Left lung (tissue), 10 donors: ENCODE data around the gene DENND1A. TPM values are rescaled to one million over a fixed set of nuclear protein-coding genes. Genes with fewer than 3 reads are reported as not detected.

Source experiments
- ATAC-seq: fragments of 200-7000 bp; cut with Tn5 transposase; one replicate; pipeline ENCODE4 v1.9.1; 2020; ENCODE audit warnings: moderate library complexity
- DNase-seq, 4 donors: peaks; one replicate each; pipeline ENCODE4 v3.0.0-alpha.2; 2013 to 2020
- H3K27ac ChIP-seq, 2 donors: fragments of 200-600 bp; sonication (generic) in 1 of 2; one replicate each; pipeline versions ENCODE4 v1.5.0 to v1.8.0; 2020 to 2021
- H3K27me3 ChIP-seq, 2 donors: fragments of 200-600 bp; sonication (generic) in 1 of 2; one replicate each; pipeline versions ENCODE4 v1.5.0 to v1.8.0; 2020 to 2021
- H3K36me3 ChIP-seq, 2 donors: fragments of 200-600 bp; sonication (generic) in 1 of 2; one replicate each; pipeline versions ENCODE4 v1.5.0 to v1.8.0; 2020 to 2021
- H3K4me1 ChIP-seq, 2 donors: fragments of 200-600 bp; one replicate each; pipeline ENCODE4 v1.8.0; 2021
- H3K4me3 ChIP-seq, 2 donors: fragments of 200-600 bp; sonication (generic) in 1 of 2; one replicate each; pipeline versions ENCODE4 v1.5.0 to v1.8.0; 2020 to 2021; ENCODE audit warnings: mild to moderate bottlenecking in 1 of 2
- H3K9me3 ChIP-seq, 2 donors: fragments of 200-600 bp; sonication (generic) in 1 of 2; one replicate each; pipeline versions ENCODE4 v1.5.0 to v1.8.0; 2020 to 2021
- intact Hi-C, 2 donors: fragments of 100-400 bp; cut with DNase I; formaldehyde crosslinking; loops; one replicate each; pipeline versions ENCODE4 v1.11.2 to v1.14.2; 2022
- polyA plus RNA-seq, 6 donors: library from polyadenylated mRNA; unstranded; fragments of 120-200 nt; gene quantifications; one replicate each; pipeline ENCODE4 v1.2.1, GENCODE V29; 2013; ENCODE audit not compliant: insufficient read length in 6 of 6
- total RNA-seq, 2 donors: library from RNA; stranded (reverse); fragmentation: NEBNext Ultra II Directional; extraction: Animal tissue kit (Norgen Biotek cat#: 25700); gene quantifications; one replicate each; pipeline ENCODE4 v1.2.1, GENCODE V29; 2021
- TF ChIP-seq, protein P1 (sequence below), 2 donors: fragments of 200-600 bp; sonication (generic) in 1 of 2; IDR thresholded peaks; one replicate each; pipeline versions ENCODE4 v1.5.0 to v1.8.0; 2021; ENCODE audit warnings: antibody characterized with exemption in 2 of 2
- donor health status: DM: no; HTN: yes; CAD: no.
- donor health status: DM: no; HTN: no; CAD: no.

The DENND1A gene
- total and polyA plus RNA-seq, 8 donors: 8.3 to 23.2 (median 9.7) TPM

DNA sequence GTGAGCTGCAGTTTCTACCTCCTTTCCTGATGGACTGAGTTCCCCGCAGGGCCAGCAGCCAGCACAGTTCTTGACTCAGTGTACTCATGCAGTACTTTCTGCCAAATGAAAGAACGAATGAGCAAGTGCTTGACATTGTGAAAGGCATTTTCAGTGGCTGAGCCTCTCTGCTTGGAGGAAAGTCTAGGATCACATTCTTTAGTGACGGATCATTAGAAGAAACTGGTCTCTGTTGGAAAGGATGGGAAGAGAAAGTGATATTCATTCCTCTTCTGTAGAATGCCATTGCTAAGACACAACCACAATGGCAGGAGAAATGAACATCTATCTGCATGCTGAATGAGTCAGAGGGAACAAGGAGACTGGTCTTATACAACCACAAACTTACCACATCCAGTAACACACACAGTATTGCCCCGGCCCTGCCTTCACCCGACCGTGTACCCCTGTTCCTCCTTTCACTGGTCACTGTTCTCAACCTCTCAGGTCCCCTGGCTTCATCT lies 367.0 kb downstream of the DENND1A start:
- peaks cover 0 to 15% of the 10 kb centered on the region in 2 donors for H3K4me1 ChIP-seq
- H3K27me3 ChIP-seq: no peaks in the 10 kb centered on the region
- no peak overlapping the region for H3K27ac ChIP-seq
- peak; percentile 83 for ATAC-seq
- H3K36me3 ChIP-seq: no peaks in the 10 kb centered on the region
- DNase-seq: peak in 1 of 4 donors; percentile 46
- no peaks in the 10 kb centered on the region for H3K9me3 ChIP-seq
- TF ChIP-seq, protein P1, sequence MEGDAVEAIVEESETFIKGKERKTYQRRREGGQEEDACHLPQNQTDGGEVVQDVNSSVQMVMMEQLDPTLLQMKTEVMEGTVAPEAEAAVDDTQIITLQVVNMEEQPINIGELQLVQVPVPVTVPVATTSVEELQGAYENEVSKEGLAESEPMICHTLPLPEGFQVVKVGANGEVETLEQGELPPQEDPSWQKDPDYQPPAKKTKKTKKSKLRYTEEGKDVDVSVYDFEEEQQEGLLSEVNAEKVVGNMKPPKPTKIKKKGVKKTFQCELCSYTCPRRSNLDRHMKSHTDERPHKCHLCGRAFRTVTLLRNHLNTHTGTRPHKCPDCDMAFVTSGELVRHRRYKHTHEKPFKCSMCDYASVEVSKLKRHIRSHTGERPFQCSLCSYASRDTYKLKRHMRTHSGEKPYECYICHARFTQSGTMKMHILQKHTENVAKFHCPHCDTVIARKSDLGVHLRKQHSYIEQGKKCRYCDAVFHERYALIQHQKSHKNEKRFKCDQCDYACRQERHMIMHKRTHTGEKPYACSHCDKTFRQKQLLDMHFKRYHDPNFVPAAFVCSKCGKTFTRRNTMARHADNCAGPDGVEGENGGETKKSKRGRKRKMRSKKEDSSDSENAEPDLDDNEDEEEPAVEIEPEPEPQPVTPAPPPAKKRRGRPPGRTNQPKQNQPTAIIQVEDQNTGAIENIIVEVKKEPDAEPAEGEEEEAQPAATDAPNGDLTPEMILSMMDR (IDR thresholded peaks at IDR 0.05): no peak
- no peak overlapping the region for H3K4me3 ChIP-seq
- intact Hi-C loops: no loop called here

DNA sequence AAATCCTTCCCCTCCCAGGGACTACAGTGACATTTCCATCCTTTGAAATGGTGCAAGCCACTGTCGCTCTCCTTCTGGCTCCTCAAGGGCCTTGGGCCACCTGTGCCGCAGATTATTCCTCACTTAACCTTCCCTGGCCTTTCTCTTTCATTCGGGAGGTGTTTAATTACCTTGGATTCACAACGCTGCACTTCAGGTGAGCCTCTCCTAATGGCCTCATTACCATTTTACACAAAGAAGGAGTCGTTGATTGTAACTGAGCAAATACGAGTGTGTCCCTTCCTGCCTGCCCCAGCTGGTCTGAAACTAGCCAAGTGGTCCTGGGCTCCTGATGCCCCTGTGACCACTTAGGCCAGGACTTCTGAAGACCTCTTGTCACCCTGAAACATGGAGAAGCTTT lies 368.9 kb downstream of the DENND1A start:
- Histone ChIP-seq H3K4me3 (no peak overlapping the region), H3K27ac (no peak overlapping the region), H3K36me3 (peaks cover 0 to 17% of the 10 kb centered on the region in 2 donors), H3K9me3 (no peaks in the 10 kb centered on the region), H3K4me1 (peaks cover 0 to 22% of the 10 kb centered on the region in 2 donors), H3K27me3 (no peaks in the 10 kb centered on the region)
- TF ChIP-seq, protein P1 (IDR thresholded peaks at IDR 0.05): no peak
- ATAC-seq (no peak), DNase-seq (no peak)
- intact Hi-C loops: no loop called here

DNA sequence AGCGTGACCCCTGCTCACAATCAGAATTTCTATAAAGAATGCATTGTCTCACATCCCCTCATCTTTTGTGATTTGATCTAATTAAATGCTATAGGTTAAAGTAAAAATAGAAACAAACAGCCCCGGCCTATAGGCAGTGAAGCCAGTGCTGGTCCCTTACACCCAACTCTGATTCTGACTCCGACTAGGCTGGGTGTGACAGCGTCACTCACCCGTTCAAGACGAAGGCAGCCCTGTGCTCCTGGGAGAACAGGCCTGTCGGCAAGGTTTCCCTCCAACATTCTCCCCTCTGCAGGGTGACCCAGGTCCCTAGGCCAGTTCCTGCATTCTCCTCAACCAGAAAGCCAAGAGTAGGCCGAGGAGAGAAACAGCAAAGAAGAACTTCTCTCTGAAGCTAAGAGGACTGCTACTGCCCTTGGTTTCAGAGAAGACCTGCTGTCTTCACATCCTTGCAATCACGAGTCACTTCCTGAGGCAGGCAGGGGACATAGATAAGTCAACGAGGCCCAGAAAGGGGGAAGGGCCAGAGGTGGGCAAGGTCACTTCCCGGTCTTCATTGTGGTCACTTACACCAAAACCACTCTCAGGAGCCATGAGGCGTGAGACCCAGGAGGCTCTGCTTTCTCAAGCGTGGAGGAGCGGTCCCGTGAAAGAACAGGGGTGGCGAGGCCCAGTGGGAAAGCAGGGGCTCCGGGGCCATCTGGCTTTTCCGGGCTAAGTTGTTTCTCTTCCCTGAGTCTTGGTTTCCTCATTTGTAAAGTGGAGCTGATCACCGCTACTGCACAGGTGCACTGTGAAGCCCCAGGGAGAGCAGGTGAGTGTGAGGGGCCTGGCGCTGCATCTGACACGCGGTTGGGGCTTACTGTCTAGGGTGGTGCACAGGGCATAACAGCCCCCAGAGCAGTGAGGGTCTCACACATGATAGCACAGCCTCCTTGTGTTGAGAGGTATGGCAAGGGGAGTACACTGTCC lies 373.2 kb downstream of the DENND1A start:
- no peaks in the 10 kb centered on the region for H3K27me3 ChIP-seq
- DNase-seq: no peak
- intact Hi-C loops: no loop called here
- TF ChIP-seq, protein P1 (IDR thresholded peaks at IDR 0.05): no peak
- peaks cover 0 to 20% of the 10 kb centered on the region in 2 donors for H3K36me3 ChIP-seq
- H3K4me1 ChIP-seq: peaks cover 0 to 7% of the 10 kb centered on the region in 2 donors
- no peaks in the 10 kb centered on the region for H3K9me3 ChIP-seq
- no peak overlapping the region for H3K27ac ChIP-seq
- no peak overlapping the region for H3K4me3 ChIP-seq
- no peak for ATAC-seq

DNA sequence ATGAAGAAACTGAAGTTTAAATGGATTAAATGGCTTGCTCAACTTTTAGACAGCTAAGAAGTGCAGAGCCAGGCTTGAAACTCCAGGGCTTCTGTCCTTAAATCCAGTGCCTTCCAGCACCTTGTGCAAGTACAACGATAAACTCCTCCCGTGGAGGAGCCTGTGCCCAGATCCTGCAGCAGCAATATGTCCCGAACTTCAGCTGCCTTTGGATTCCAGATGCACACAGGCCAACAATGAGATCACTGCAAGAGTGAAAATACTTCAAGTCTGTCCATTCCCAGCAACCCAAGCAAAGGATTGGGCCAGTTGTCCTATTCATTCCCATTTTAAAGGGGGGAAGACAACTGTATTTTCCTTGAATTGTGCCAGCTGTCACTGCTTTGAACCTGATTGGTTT lies 374.3 kb downstream of the DENND1A start:
- intact Hi-C loops: no loop called here
- Histone ChIP-seq H3K4me3 (no peak overlapping the region), H3K9me3 (no peaks in the 10 kb centered on the region), H3K4me1 (peaks cover 0 to 12% of the 10 kb centered on the region in 2 donors), H3K36me3 (peaks cover 0 to 20% of the 10 kb centered on the region in 2 donors), H3K27ac (no peak overlapping the region), H3K27me3 (no peaks in the 10 kb centered on the region)
- TF ChIP-seq, protein P1 (IDR thresholded peaks at IDR 0.05): no peak
- DNase-seq: no peak
- ATAC-seq: no peak

DNA sequence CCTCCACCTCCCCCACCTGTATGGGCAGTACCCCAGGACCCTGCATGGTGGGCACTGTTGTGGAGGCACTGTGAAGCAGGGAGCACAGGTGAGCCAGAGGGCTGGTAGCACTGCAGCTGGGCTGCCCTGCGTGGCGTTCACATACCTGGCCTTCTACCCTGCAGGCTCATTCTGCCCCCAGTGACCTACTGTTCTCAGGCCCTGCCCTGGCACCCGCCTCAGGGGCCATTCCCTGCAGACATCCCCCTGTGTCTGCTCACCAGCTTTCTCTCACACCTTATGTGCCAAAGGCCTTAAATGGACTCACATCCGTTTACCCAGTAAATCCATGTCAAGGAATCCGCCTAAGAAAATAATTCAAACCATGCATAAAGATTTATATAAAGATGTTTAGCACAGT lies 377.4 kb downstream of the DENND1A start:
- Histone ChIP-seq H3K27me3 (no peaks in the 10 kb centered on the region), H3K4me1 (peaks cover 0 to 19% of the 10 kb centered on the region in 2 donors), H3K36me3 (peaks cover 0 to 18% of the 10 kb centered on the region in 2 donors), H3K4me3 (no peak overlapping the region), H3K27ac (no peak overlapping the region), H3K9me3 (no peaks in the 10 kb centered on the region)
- ATAC-seq (no peak), DNase-seq (no peak)
- TF ChIP-seq, protein P1 (IDR thresholded peaks at IDR 0.05): no peak
- intact Hi-C loops: no loop called here
